Neural progenitor cell (in vitro differentiated cells): ENCODE data around the gene LDLRAD4. TPM values are rescaled to one million over a fixed set of nuclear protein-coding genes. Genes with fewer than 3 reads are reported as not detected.

Source experiments
- DNase-seq: peaks from one replicate; pipeline ENCODE4 v3.0.0-alpha.2; 2016; ENCODE audit warnings: low spot score
- H2AFZ ChIP-seq: fragments of 200-600 bp; sonication (generic); replicated peaks from 2 replicates; pipeline ENCODE4 v1.6.1; 2016; ENCODE audit warnings: antibody characterized with exemption
- H3F3A ChIP-seq: fragments of 200-600 bp; sonication (generic); 2 replicates; pipeline ENCODE4 v1.6.1; 2016; ENCODE audit warnings: antibody characterized with exemption, low read depth
- H3K27ac ChIP-seq: fragments of 200-600 bp; sonication (generic); 2 replicates; pipeline ENCODE4 v1.5.1; 2016; ENCODE audit warnings: mild to moderate bottlenecking
- H3K27me3 ChIP-seq: fragments of 200-600 bp; sonication (generic); 2 replicates; pipeline ENCODE4 v1.6.1; 2016; ENCODE audit warnings: mild to moderate bottlenecking, moderate library complexity
- H3K36me3 ChIP-seq: fragments of 200-600 bp; sonication (generic); 2 replicates; pipeline ENCODE4 v1.5.1; 2016
- H3K4me1 ChIP-seq: fragments of 200-600 bp; sonication (generic); 2 replicates; pipeline ENCODE4 v1.6.1; 2016; ENCODE audit warnings: mixed run types
- H3K4me2 ChIP-seq: fragments of 200-600 bp; sonication (generic); 2 replicates; pipeline ENCODE4 v1.6.1; 2016
- H3K4me3 ChIP-seq: fragments of 200-600 bp; sonication (generic); 2 replicates; pipeline ENCODE4 v1.5.1; 2016
- H3K79me2 ChIP-seq: fragments of 200-600 bp; sonication (generic); 2 replicates; pipeline ENCODE4 v1.6.1; 2016; ENCODE audit warnings: low read depth
- H3K9ac ChIP-seq: fragments of 200-600 bp; sonication (generic); 2 replicates; pipeline ENCODE4 v1.6.1; 2016
- H3K9me3 ChIP-seq: fragments of 200-600 bp; sonication (generic); 2 replicates; pipeline ENCODE4 v1.5.1; 2016; ENCODE audit warnings: low read depth
- H4K20me1 ChIP-seq: fragments of 200-600 bp; sonication (generic); 2 replicates; pipeline ENCODE4 v1.6.1; 2016; ENCODE audit warnings: low read depth
- H3K27ac Mint-ChIP-seq: 3 replicates; pipeline ENCODE4 v1.8.0; 2021; ENCODE audit warnings: mixed read lengths
- H3K27me3 Mint-ChIP-seq: 2 replicates; pipeline ENCODE4 v1.8.0; 2022; ENCODE audit warnings: low read depth, mild to moderate bottlenecking, inconsistent platforms, moderate library complexity, mixed read lengths; ENCODE audit not compliant: insufficient read depth
- H3K36me3 Mint-ChIP-seq: 3 replicates; pipeline ENCODE4 v1.8.0; 2021; ENCODE audit warnings: mixed read lengths
- H3K4me1 Mint-ChIP-seq: 3 replicates; pipeline ENCODE4 v1.8.0; 2021; ENCODE audit warnings: mixed read lengths
- H3K4me3 Mint-ChIP-seq: 3 replicates; pipeline ENCODE4 v1.8.0; 2021; ENCODE audit warnings: mild to moderate bottlenecking, moderate library complexity, mixed read lengths
- H3K9me3 Mint-ChIP-seq: 3 replicates; pipeline ENCODE4 v1.8.0; 2020; ENCODE audit warnings: mixed read lengths
- CTCF ChIP-seq: fragments of 200-600 bp; sonication (generic); IDR thresholded peaks from 2 replicates; pipeline ENCODE4 v1.5.1; 2017; ENCODE audit warnings: antibody characterized with exemption, mild to moderate bottlenecking
- EZH2 ChIP-seq: fragments of 200-600 bp; sonication (generic); IDR thresholded peaks from 2 replicates; pipeline ENCODE4 v1.6.1; 2017; ENCODE audit warnings: antibody characterized with exemption, mild to moderate bottlenecking, moderate library complexity
- EZH2phosphoT487 ChIP-seq: fragments of 200-600 bp; sonication (generic); IDR thresholded peaks from 2 replicates; pipeline ENCODE4 v1.6.1; 2017; ENCODE audit warnings: antibody characterized with exemption
- total RNA-seq: library from RNA; depleted of rRNA; stranded (reverse); fragments of >200 nt; gene quantifications from 2 replicates; pipeline ENCODE4 v1.2.3, GENCODE V29; 2015; ENCODE audit warnings: low replicate concordance

LDLRAD4 gene
- total RNA-seq, 1 donor from 2014 or later: 0.65 TPM

- Histone ChIP-seq H3K9ac (no peak overlapping the region), H3K27me3 (no peaks in the 10 kb centered on the region), H3F3A (no peaks in the 10 kb centered on the region), H3K4me3 (no peak overlapping the region), H3K27ac (no peak overlapping the region), H3K4me2 (no peak overlapping the region), H2AFZ (no peak overlapping the region), H3K9me3 (peaks cover 20% of the 10 kb centered on the region), H3K4me1 (no peaks in the 10 kb centered on the region), H3K79me2 (no peaks in the 10 kb centered on the region), H3K36me3 (no peaks in the 10 kb centered on the region), H4K20me1 (no peaks in the 10 kb centered on the region)
- no peaks in the 10 kb centered on the region for H3K36me3 Mint-ChIP-seq
- peaks cover 32% of the 10 kb centered on the region for H3K9me3 Mint-ChIP-seq
- H3K27ac Mint-ChIP-seq: no peak overlapping the region
- peaks cover 4% of the 10 kb centered on the region for H3K4me1 Mint-ChIP-seq
- H3K27me3 Mint-ChIP-seq: no peaks in the 10 kb centered on the region
- DNase-seq: no peak
- TF ChIP-seq CTCF: no peak
- TF ChIP-seq EZH2phosphoT487: no peak
- no peak overlapping the region for H3K4me3 Mint-ChIP-seq
Measured at GRCh38 chr18:13599031-13599430, 380.5 kb downstream of the LDLRAD4 start.

- Histone ChIP-seq H3K4me1 (peaks cover 5% of the 10 kb centered on the region), H3F3A (no peaks in the 10 kb centered on the region), H3K27ac (no peak overlapping the region), H3K36me3 (no peaks in the 10 kb centered on the region), H3K79me2 (no peaks in the 10 kb centered on the region), H3K4me2 (no peak overlapping the region), H3K4me3 (no peak overlapping the region), H2AFZ (no peak overlapping the region), H3K9ac (no peak overlapping the region), H3K9me3 (no peaks in the 10 kb centered on the region), H3K27me3 (no peaks in the 10 kb centered on the region), H4K20me1 (no peaks in the 10 kb centered on the region)
- no peak for DNase-seq
- H3K27ac Mint-ChIP-seq: no peak overlapping the region
- no peaks in the 10 kb centered on the region for H3K36me3 Mint-ChIP-seq
- peaks cover 4% of the 10 kb centered on the region for H3K9me3 Mint-ChIP-seq
- H3K4me1 Mint-ChIP-seq: peaks cover 10% of the 10 kb centered on the region
- H3K4me3 Mint-ChIP-seq: no peak overlapping the region
- no peaks in the 10 kb centered on the region for H3K27me3 Mint-ChIP-seq
- TF ChIP-seq EZH2phosphoT487 (no peak), CTCF (no peak), EZH2 (no peak)
Measured at GRCh38 chr18:13603304-13604019, 384.9 kb downstream of the LDLRAD4 start.

GRCh38 chr18:13604786-13605185 is 386.2 kb downstream of the LDLRAD4 start:
- H3K27me3 Mint-ChIP-seq: no peaks in the 10 kb centered on the region
- no peaks in the 10 kb centered on the region for H3K9me3 Mint-ChIP-seq
- H3K4me1 Mint-ChIP-seq: peaks cover 10% of the 10 kb centered on the region
- H3K36me3 ChIP-seq: no peaks in the 10 kb centered on the region
- no peak overlapping the region for H3K4me2 ChIP-seq
- H2AFZ ChIP-seq: no peak overlapping the region
- no peaks in the 10 kb centered on the region for H3K36me3 Mint-ChIP-seq
- no peaks in the 10 kb centered on the region for H3K79me2 ChIP-seq
- DNase-seq: no peak
- H3K27me3 ChIP-seq: no peaks in the 10 kb centered on the region
- H4K20me1 ChIP-seq: no peaks in the 10 kb centered on the region
- no peak overlapping the region for H3K4me3 Mint-ChIP-seq
- H3K27ac Mint-ChIP-seq: no peak overlapping the region
- no peak for TF ChIP-seq EZH2phosphoT487
- no peak for TF ChIP-seq CTCF
- no peak for TF ChIP-seq EZH2
- H3K4me3 ChIP-seq: no peak overlapping the region
- no peaks in the 10 kb centered on the region for H3K9me3 ChIP-seq
- H3K27ac ChIP-seq: no peak overlapping the region
- H3K4me1 ChIP-seq: peaks cover 5% of the 10 kb centered on the region
- no peaks in the 10 kb centered on the region for H3F3A ChIP-seq
- H3K9ac ChIP-seq: no peak overlapping the region
